ENCODE data around the gene CASP9. TPM values are rescaled to one million over a fixed set of nuclear protein-coding genes. Genes with fewer than 3 reads are reported as not detected.
"Not testable (repeated sequence)": the region's sequence is repeated elsewhere in the genome, so short reads cannot be mapped to it uniquely, and the experiment has no call there.

Gene CASP9
- total RNA-seq, 1 donor from 2014 or later, result 8.5 TPM

GRCh38 chr1:15492596-15492995 is 31.4 kb downstream of the CASP9 start:
- no peaks in the 10 kb centered on the region for H3K27me3 ChIP-seq (ENCODE audit: insufficient read depth, low read length)
- H3K4me1 ChIP-seq (ENCODE audit: insufficient read depth, low read length), result no peaks in the 10 kb centered on the region
- no peak overlapping the region for H3K4me2 ChIP-seq (ENCODE audit: low read length)
- no peaks in the 10 kb centered on the region for H3K9me3 ChIP-seq (ENCODE audit: insufficient read depth, low read depth, low read length)
- H2AFZ ChIP-seq (ENCODE audit: low read depth, low read length), result no peak overlapping the region
- TF ChIP-seq CTCF (IDR thresholded peaks at IDR 0.05; ENCODE audit: insufficient read depth, low read depth, low read length) (no peak), EZH2 (IDR thresholded peaks at IDR 0.05; ENCODE audit: insufficient read depth, low read length) (no peak)
- H4K20me1 ChIP-seq (ENCODE audit: insufficient read depth, low read length), result no peaks in the 10 kb centered on the region
- no peak overlapping the region for H3K9ac ChIP-seq (ENCODE audit: low read length)
- Mint-ChIP-seq H3K36me3 (ENCODE audit: low read depth, unreplicated experiment) (peaks cover 7% of the 10 kb centered on the region), H3K9me3 (ENCODE audit: unreplicated experiment) (no peaks in the 10 kb centered on the region), H3K4me1 (ENCODE audit: low read depth, unreplicated experiment) (peaks cover 3% of the 10 kb centered on the region), H3K27me3 (ENCODE audit: low read depth, unreplicated experiment) (no peaks in the 10 kb centered on the region), H3K4me3 (ENCODE audit: unreplicated experiment) (no peak overlapping the region), H3K27ac (ENCODE audit: unreplicated experiment) (no peak overlapping the region)
- FAIRE-seq (no peak), DNase-seq (ENCODE audit: low read depth) (no peak)
- H3K79me2 ChIP-seq (ENCODE audit: insufficient read depth, low read length), result no peaks in the 10 kb centered on the region
- H3K36me3 ChIP-seq (ENCODE audit: insufficient read depth, low read length), result no peaks in the 10 kb centered on the region
- H3K27ac ChIP-seq (ENCODE audit: low read depth, low read length), result no peak overlapping the region
- H3K4me3 ChIP-seq (ENCODE audit: insufficient read depth, low read depth, low read length), result no peak overlapping the region

GRCh38 chr1:15491010-15491409 is 33.0 kb downstream of the CASP9 start:
- H2AFZ ChIP-seq (ENCODE audit: low read depth, low read length); FAIRE-seq; H3K4me1 Mint-ChIP-seq (ENCODE audit: low read depth, unreplicated experiment); H3K9me3 Mint-ChIP-seq (ENCODE audit: unreplicated experiment); H3K79me2 ChIP-seq (ENCODE audit: insufficient read depth, low read length); H3K27me3 ChIP-seq (ENCODE audit: insufficient read depth, low read length); H3K9ac ChIP-seq (ENCODE audit: low read length); H3K4me3 Mint-ChIP-seq (ENCODE audit: unreplicated experiment); H3K27ac Mint-ChIP-seq (ENCODE audit: unreplicated experiment); H3K4me1 ChIP-seq (ENCODE audit: insufficient read depth, low read length); H3K27ac ChIP-seq (ENCODE audit: low read depth, low read length); H3K36me3 ChIP-seq (ENCODE audit: insufficient read depth, low read length); H3K4me3 ChIP-seq (ENCODE audit: insufficient read depth, low read depth, low read length); H3K4me2 ChIP-seq (ENCODE audit: low read length); H3K27me3 Mint-ChIP-seq (ENCODE audit: low read depth, unreplicated experiment); H3K9me3 ChIP-seq (ENCODE audit: insufficient read depth, low read depth, low read length); H4K20me1 ChIP-seq (ENCODE audit: insufficient read depth, low read length): not testable (repeated sequence)
- peak; percentile 35 for DNase-seq (ENCODE audit: low read depth)
- peaks cover 14% of the 10 kb centered on the region for H3K36me3 Mint-ChIP-seq (ENCODE audit: low read depth, unreplicated experiment)

GRCh38 chr1:15489052-15489736 is 34.8 kb downstream of the CASP9 start:
- H3K36me3 ChIP-seq (ENCODE audit: insufficient read depth, low read length), result no peaks in the 10 kb centered on the region
- no peaks in the 10 kb centered on the region for H4K20me1 ChIP-seq (ENCODE audit: insufficient read depth, low read length)
- H2AFZ ChIP-seq (ENCODE audit: low read depth, low read length), result no peak overlapping the region
- Mint-ChIP-seq H3K27me3 (ENCODE audit: low read depth, unreplicated experiment) (no peaks in the 10 kb centered on the region), H3K4me1 (ENCODE audit: low read depth, unreplicated experiment) (peaks cover 3% of the 10 kb centered on the region), H3K27ac (ENCODE audit: unreplicated experiment) (no peak overlapping the region), H3K36me3 (ENCODE audit: low read depth, unreplicated experiment) (peaks cover 15% of the 10 kb centered on the region), H3K4me3 (ENCODE audit: unreplicated experiment) (no peak overlapping the region), H3K9me3 (ENCODE audit: unreplicated experiment) (peaks cover 1% of the 10 kb centered on the region)
- H3K4me3 ChIP-seq (ENCODE audit: insufficient read depth, low read depth, low read length), result no peak overlapping the region
- no peaks in the 10 kb centered on the region for H3K27me3 ChIP-seq (ENCODE audit: insufficient read depth, low read length)
- no peaks in the 10 kb centered on the region for H3K4me1 ChIP-seq (ENCODE audit: insufficient read depth, low read length)
- H3K79me2 ChIP-seq (ENCODE audit: insufficient read depth, low read length), result no peaks in the 10 kb centered on the region
- H3K9me3 ChIP-seq (ENCODE audit: insufficient read depth, low read depth, low read length), result no peaks in the 10 kb centered on the region
- no peak overlapping the region for H3K9ac ChIP-seq (ENCODE audit: low read length)
- no peak for FAIRE-seq
- H3K4me2 ChIP-seq (ENCODE audit: low read length), result no peak overlapping the region
- DNase-seq (ENCODE audit: low read depth), result no peak
- H3K27ac ChIP-seq (ENCODE audit: low read depth, low read length), result no peak overlapping the region
- no peak for TF ChIP-seq CTCF (IDR thresholded peaks at IDR 0.05; ENCODE audit: insufficient read depth, low read depth, low read length)
